Type B pancreatic cell (in vitro differentiated cells): ENCODE measurements around the gene C3AR1. TPM values are rescaled to one million over a fixed set of nuclear protein-coding genes. Genes with fewer than 3 reads are reported as not detected.
"Not testable (repeated sequence)": the region's sequence is repeated elsewhere in the genome, so short reads cannot be mapped to it uniquely, and the experiment has no call there.

Source experiments
- DNase-seq: peaks from one replicate; pipeline ENCODE4 v3.0.0; 2021; ENCODE audit warnings: mixed read lengths; ENCODE audit not compliant: unreplicated experiment; ENCODE audit errors: extremely low spot score
- H3K27ac Mint-ChIP-seq: 2 replicates; pipeline ENCODE4 v1.8.0; 2021; ENCODE audit warnings: mild to moderate bottlenecking, mixed read lengths
- H3K27me3 Mint-ChIP-seq: 2 replicates; pipeline ENCODE4 v1.8.0; 2021; ENCODE audit warnings: mixed read lengths
- H3K36me3 Mint-ChIP-seq: 2 replicates; pipeline ENCODE4 v1.8.0; 2021; ENCODE audit warnings: mixed read lengths
- H3K4me1 Mint-ChIP-seq: one replicate; pipeline ENCODE4 v1.8.0; 2021; ENCODE audit warnings: mixed read lengths; ENCODE audit not compliant: unreplicated experiment
- H3K4me3 Mint-ChIP-seq: 2 replicates; pipeline ENCODE4 v1.8.0; 2021; ENCODE audit warnings: mild to moderate bottlenecking, mixed read lengths
- H3K9me3 Mint-ChIP-seq: 2 replicates; pipeline ENCODE4 v1.8.0; 2021; ENCODE audit warnings: mixed read lengths
- CTCF ChIP-seq: fragments of 200-600 bp; sonication (generic); conservative IDR thresholded peaks from 2 replicates; pipeline ENCODE4 v1.5.0; 2021; ENCODE audit warnings: antibody characterized with exemption, mild to moderate bottlenecking
- total RNA-seq: library from RNA; stranded (reverse); gene quantifications from 2 replicates; pipeline ENCODE4 v1.2.1, GENCODE V29; 2021; ENCODE audit warnings: low replicate concordance

C3AR1 gene
- total RNA-seq, 1 donor from 2014 or later = not detected

- no peak for DNase-seq
- TF ChIP-seq CTCF = no peak
- H3K4me1 Mint-ChIP-seq = peaks cover 4% of the 10 kb centered on the region
- no peaks in the 10 kb centered on the region for H3K9me3 Mint-ChIP-seq
- H3K36me3 Mint-ChIP-seq = peaks cover 9% of the 10 kb centered on the region
- H3K4me3 Mint-ChIP-seq = peak overlapping the region; percentile 55
- no peaks in the 10 kb centered on the region for H3K27me3 Mint-ChIP-seq
- peak overlapping the region; percentile 50 for H3K27ac Mint-ChIP-seq
Measured at GRCh38 chr12:8080120-8080519, 14.0 kb upstream of the C3AR1 start.

DNA sequence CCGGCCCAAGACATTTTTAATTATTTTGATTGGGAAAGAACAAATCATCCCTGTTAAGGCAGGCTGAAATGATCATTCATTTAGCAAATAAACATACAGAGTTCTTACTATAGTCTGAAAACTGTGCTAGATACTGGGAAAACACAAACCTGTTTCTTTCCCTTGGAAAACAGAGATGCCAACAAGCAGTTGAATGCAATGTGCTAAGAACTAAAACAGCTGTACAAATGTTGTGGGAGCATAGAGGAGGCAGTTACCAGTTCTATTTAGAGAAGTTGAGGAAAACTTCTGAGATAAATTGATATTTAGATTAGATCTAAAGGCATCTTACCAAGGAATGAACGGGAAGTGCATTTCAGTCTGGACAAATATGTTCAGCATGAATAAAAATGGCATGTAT, 12.8 kb upstream of the C3AR1 start:
- H3K36me3 Mint-ChIP-seq = peaks cover under 1% of the 10 kb centered on the region
- H3K27ac Mint-ChIP-seq = peak overlapping the region; percentile 0
- no peaks in the 10 kb centered on the region for H3K4me1 Mint-ChIP-seq
- no peaks in the 10 kb centered on the region for H3K9me3 Mint-ChIP-seq
- DNase-seq = no peak
- no peaks in the 10 kb centered on the region for H3K27me3 Mint-ChIP-seq
- H3K4me3 Mint-ChIP-seq = peak overlapping the region; percentile 37
- no peak for TF ChIP-seq CTCF

DNA sequence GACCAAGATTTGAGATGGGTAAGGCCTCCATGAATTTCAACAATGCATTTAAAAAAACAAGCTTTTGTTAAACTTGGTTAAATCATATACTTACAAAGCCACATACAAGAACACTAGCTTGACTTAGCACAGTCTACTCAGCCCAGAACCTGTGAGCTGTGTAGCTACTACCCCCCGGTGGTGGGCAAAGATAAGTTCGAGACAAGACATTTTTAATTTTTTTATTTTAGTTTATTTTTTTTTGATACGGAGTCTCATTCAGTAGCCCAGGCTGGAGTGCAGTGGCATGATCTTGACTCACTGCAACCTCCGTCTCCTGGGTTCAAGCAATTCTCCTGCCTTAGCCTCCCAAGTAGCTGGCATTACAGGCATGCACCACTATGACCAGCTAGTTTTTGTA, 12.2 kb upstream of the C3AR1 start:
- no peak for DNase-seq
- H3K27me3 Mint-ChIP-seq = no peaks in the 10 kb centered on the region
- peak overlapping the region; percentile 0 for H3K27ac Mint-ChIP-seq
- no peaks in the 10 kb centered on the region for H3K36me3 Mint-ChIP-seq
- no peak overlapping the region for H3K4me3 Mint-ChIP-seq
- no peaks in the 10 kb centered on the region for H3K9me3 Mint-ChIP-seq
- H3K4me1 Mint-ChIP-seq = no peaks in the 10 kb centered on the region
- TF ChIP-seq CTCF = peak; percentile 75

- H3K36me3 Mint-ChIP-seq = no peaks in the 10 kb centered on the region
- H3K27me3 Mint-ChIP-seq = no peaks in the 10 kb centered on the region
- no peak overlapping the region for H3K4me3 Mint-ChIP-seq
- TF ChIP-seq CTCF = no peak
- no peaks in the 10 kb centered on the region for H3K4me1 Mint-ChIP-seq
- DNase-seq = no peak
- no peak overlapping the region for H3K27ac Mint-ChIP-seq
- H3K9me3 Mint-ChIP-seq = no peaks in the 10 kb centered on the region
Measured at GRCh38 chr12:8077207-8077606, 11.0 kb upstream of the C3AR1 start.

DNA sequence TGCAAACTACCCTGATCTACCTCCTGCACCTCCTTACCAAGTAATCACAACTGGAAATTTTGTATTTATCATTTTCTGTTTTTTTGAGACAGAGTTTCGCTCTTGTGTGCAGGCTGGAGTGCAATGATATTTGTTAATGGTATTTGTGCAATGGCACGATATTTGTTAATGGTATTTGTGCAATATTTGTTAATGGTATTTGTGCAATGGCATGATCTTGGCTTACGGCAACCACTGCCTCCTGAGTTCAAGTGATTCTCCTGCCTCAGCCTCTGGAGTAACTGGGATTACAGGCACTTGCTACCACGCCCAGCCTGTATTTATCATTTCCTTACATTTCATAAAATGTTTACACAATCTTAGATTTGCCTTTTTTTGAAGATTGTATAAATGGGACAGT, 10.2 kb upstream of the C3AR1 start:
- no peak overlapping the region for H3K4me3 Mint-ChIP-seq
- no peak for DNase-seq
- no peak overlapping the region for H3K27ac Mint-ChIP-seq
- no peak for TF ChIP-seq CTCF
- no peaks in the 10 kb centered on the region for H3K36me3 Mint-ChIP-seq
- H3K4me1 Mint-ChIP-seq = no peaks in the 10 kb centered on the region
- no peaks in the 10 kb centered on the region for H3K9me3 Mint-ChIP-seq
- H3K27me3 Mint-ChIP-seq = no peaks in the 10 kb centered on the region

DNA sequence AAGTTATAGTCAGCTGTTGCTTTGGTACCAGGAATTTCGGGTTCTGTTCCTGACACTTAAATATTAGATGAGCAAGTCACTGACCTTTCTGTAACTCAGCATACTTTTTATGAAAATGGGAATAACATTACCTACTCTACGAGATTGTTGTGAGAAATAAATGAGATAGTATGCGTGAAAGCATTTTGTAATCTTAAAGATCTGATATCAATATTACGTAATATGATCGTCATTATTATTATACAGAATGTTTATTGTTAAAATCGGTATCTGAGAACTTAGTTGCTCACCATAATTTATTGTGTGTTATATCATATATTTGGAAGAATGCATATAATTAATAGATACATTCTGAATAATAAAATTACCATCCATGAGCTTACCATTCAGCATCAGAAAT, 9.8 kb upstream of the C3AR1 start:
- Mint-ChIP-seq H3K4me1 (no peaks in the 10 kb centered on the region), H3K4me3 (no peak overlapping the region), H3K27me3 (no peaks in the 10 kb centered on the region), H3K36me3 (no peaks in the 10 kb centered on the region), H3K27ac (no peak overlapping the region), H3K9me3 (no peaks in the 10 kb centered on the region)
- no peak for DNase-seq
- TF ChIP-seq CTCF = no peak

DNA sequence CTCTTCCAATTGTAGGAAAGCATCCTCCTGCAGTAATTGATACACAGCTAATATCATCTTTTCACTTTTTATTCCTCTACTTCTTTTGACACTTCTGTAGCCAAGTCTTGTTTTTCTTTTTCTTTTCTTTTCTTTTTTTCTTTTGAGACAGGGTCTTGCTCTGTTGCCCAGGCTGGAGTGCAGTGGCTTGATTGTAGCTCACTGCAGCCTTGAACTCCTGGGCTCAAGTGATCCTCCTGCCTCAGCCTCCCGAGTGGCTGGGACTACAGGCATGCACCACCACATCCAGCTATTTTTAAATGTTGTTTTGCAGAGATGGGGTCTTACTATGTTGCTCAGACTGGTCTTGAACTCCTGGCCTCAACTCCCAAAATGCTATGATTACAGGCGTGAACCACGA, 5.7 kb upstream of the C3AR1 start:
- not testable (repeated sequence) for H3K27me3 Mint-ChIP-seq, H3K9me3 Mint-ChIP-seq, DNase-seq, H3K36me3 Mint-ChIP-seq, H3K4me1 Mint-ChIP-seq, H3K27ac Mint-ChIP-seq, H3K4me3 Mint-ChIP-seq
